ENCODE results near the gene TAF11.
"Not testable (repeated sequence)": the region's sequence is repeated elsewhere in the genome, so short reads cannot be mapped to it uniquely, and the experiment has no call there.

Gene TAF11

GRCh38 chr6:34888874-34889555 is 1.2 kb upstream of the TAF11 start, which contains the start of gene ANKS1A:
ANKS1A (plus strand) TSS chr6:34889255; CDS start chr6:34889403, 148 bp downstream.
- TF ChIP-seq, protein P1, sequence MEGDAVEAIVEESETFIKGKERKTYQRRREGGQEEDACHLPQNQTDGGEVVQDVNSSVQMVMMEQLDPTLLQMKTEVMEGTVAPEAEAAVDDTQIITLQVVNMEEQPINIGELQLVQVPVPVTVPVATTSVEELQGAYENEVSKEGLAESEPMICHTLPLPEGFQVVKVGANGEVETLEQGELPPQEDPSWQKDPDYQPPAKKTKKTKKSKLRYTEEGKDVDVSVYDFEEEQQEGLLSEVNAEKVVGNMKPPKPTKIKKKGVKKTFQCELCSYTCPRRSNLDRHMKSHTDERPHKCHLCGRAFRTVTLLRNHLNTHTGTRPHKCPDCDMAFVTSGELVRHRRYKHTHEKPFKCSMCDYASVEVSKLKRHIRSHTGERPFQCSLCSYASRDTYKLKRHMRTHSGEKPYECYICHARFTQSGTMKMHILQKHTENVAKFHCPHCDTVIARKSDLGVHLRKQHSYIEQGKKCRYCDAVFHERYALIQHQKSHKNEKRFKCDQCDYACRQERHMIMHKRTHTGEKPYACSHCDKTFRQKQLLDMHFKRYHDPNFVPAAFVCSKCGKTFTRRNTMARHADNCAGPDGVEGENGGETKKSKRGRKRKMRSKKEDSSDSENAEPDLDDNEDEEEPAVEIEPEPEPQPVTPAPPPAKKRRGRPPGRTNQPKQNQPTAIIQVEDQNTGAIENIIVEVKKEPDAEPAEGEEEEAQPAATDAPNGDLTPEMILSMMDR (IDR thresholded peaks at IDR 0.05; ENCODE audit: extremely low read depth, missing control alignments) = no peak
- DNase-seq (ENCODE audit: low spot score) = peak; percentile 92

- TF ChIP-seq, protein P1 (IDR thresholded peaks at IDR 0.05; ENCODE audit: extremely low read depth, missing control alignments) = no peak
- DNase-seq (ENCODE audit: low spot score) = no peak
Observed at GRCh38 chr6:34888514-34888856, 643 bp upstream of the TAF11 start.

DNA sequence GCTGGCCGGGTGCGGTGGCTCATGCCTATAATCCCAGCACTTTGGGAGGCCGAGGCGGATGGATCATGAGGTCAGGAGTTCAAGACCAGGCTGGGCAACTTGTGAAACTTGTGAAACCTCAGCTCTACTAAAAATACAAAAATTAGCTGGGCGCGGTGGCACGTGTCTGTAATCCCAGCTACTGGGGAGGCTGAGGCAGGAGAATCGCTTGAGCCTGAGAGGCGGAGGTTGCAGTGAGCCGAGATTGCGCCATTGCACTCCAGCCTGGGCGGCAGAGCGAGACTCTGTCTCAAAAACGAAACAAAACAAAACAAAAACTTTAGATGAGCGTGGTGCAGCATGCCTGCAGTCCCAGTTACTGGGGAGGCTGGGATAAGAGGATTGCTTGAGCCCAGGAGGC is 2.0 kb downstream of the TAF11 start:
- not testable (repeated sequence) for DNase-seq (ENCODE audit: low spot score)

GRCh38 chr6:34884996-34885395 is 2.8 kb downstream of the TAF11 start:
- TF ChIP-seq, protein P1 (IDR thresholded peaks at IDR 0.05; ENCODE audit: extremely low read depth, missing control alignments) = no peak
- no peak for DNase-seq (ENCODE audit: low spot score)

DNA sequence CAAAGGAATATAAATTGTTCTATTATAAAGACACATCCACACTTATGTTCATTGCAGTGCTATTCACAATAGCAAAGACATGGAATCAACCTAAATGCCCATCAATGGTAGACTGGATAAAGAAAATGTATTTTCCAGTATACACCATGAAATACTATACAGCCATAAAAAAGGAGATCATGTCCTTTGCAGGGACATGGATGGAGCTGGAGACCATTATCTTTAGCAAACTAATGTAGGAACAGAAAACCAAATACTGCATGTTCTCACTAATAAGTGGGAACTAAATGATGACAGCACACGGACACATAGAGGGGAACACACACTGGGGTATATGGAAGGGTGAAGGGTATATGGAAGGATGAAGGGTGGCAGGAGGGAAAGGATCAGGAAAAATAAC is 3.8 kb downstream of the TAF11 start:
- DNase-seq (ENCODE audit: low spot score) = not testable (repeated sequence)

DNA sequence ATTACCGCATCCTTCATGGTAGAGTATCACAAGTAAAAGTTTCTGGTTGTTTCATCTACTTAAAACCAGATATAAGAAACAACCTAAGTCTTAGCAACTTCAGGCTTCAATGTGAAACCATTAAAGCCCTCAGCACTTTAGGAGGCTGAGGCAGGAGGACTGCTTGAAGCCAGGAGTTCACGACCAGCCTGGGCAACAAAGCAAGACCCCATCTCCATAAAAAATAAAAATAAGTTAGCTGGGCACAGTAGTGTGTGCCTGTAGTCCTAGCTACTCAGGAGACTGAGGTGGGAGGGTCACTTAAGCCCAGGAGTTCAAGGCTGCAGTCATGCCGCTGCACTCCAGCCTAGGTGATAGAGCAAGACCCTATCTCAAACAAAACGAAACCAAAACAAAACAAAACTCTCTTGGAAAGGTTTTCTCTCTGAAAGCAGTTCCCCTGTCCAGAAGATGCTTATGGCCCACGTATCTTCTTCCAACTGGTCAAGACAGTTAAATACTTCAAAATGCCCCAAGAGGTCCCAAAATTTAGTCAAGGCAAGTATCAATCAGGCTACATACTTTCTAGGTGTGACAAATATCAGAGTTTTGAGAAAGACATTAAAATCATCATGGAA is 9.9 kb downstream of the TAF11 start:
- TF ChIP-seq, protein P1 (IDR thresholded peaks at IDR 0.05; ENCODE audit: extremely low read depth, missing control alignments) = no peak
- DNase-seq (ENCODE audit: low spot score) = no peak

DNA sequence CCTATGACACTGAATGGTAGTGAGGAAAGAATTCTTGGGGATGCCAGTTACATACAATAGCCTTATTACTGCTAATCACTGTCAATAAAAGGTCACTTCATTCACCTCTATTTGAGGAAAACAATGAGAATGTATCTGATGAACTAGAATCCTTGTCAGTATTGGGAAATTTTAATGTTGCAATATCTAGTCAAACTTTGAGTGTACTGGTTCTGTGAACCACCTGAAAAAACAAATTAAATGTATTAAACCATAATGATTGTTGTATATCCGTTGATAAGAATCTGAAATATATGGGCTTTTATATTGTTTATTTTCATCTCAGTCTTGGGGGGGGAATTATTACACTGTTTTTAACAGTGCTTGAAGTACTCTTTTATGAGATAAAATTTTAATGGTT is 10.6 kb downstream of the TAF11 start:
- no peak for DNase-seq (ENCODE audit: low spot score)
- TF ChIP-seq, protein P1 (IDR thresholded peaks at IDR 0.05; ENCODE audit: extremely low read depth, missing control alignments) = no peak

DNA sequence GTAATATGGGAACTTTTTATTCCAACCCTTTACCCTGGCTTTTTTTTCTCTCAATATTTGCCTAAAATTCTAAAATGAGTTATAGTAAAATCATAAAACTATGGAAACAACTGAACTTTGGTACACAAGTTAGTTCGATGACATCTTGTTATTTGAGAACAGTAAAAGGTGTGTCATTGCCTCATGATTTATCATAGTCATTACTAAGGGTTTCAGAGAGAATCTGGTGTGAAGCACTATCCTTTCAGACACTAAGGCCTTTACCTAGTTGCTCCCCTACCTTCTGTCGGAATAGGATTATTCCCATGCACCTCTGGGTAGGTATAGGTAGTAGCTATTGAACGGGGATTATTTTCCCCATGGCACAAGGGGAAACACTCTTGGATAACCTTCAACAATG is 11.4 kb downstream of the TAF11 start:
- TF ChIP-seq, protein P1 (IDR thresholded peaks at IDR 0.05; ENCODE audit: extremely low read depth, missing control alignments) = no peak
- no peak for DNase-seq (ENCODE audit: low spot score)
